ENCODE data around the gene LRRC72. TPM values are rescaled to one million over a fixed set of nuclear protein-coding genes. Genes with fewer than 3 reads are reported as not detected.

Gene LRRC72
- total and polyA plus RNA-seq, 2 donors (not counting 1 experiment from before 2014, with no cell fraction given) = not detected

GRCh38 chr7:16484453-16485158 is 42.0 kb upstream of the LRRC72 start:
- Histone ChIP-seq H2AFZ (ENCODE audit: low read length) (no peak overlapping the region), H3K36me3 (ENCODE audit: control insufficient read depth, insufficient read depth, low read length) (no peaks in the 10 kb centered on the region), H3K4me3 (replicated peaks in 1 of 4; ENCODE audit: control extremely low read depth in 1 of 4, insufficient read depth in 1 of 4, low read depth in 3 of 4, low read length in 4 of 4) (no peak overlapping the region), H3K79me2 (ENCODE audit: control insufficient read depth, insufficient read depth, low read length) (no peaks in the 10 kb centered on the region), H4K20me1 (ENCODE audit: control insufficient read depth, extremely low read depth, insufficient read depth, low read length) (no peaks in the 10 kb centered on the region), H3K4me2 (ENCODE audit: extremely low read depth, insufficient read depth, low read length) (no peak overlapping the region), H3K9me3 (ENCODE audit: control insufficient read depth, insufficient read depth, low read depth, low read length) (no peaks in the 10 kb centered on the region), H3K4me1 (ENCODE audit: control insufficient read depth, extremely low read depth, insufficient read depth, low read length) (no peaks in the 10 kb centered on the region), H3K27me3 (ENCODE audit: control insufficient read depth, insufficient read depth, low read length) (no peaks in the 10 kb centered on the region), H3K27ac (ENCODE audit: insufficient read depth, low read length) (no peak overlapping the region), H3K9ac (ENCODE audit: insufficient read depth, low read length) (no peak overlapping the region)
- no peak for TF ChIP-seq CTCF (conservative IDR thresholded peaks at IDR 0.05 in 1 of 2, IDR thresholded peaks at IDR 0.05 in 1 of 2; ENCODE audit: low read depth in 1 of 2, low read length in 2 of 2)
- no peak for TF ChIP-seq EZH2 (IDR thresholded peaks at IDR 0.05; ENCODE audit: low read length, missing control alignments)
- DNase-seq (ENCODE audit: low read depth in 2 of 2) = peak; percentile 43 to 94

- no peaks in the 10 kb centered on the region for H3K9me3 ChIP-seq (ENCODE audit: control insufficient read depth, insufficient read depth, low read depth, low read length)
- no peak overlapping the region for H3K9ac ChIP-seq (ENCODE audit: insufficient read depth, low read length)
- H3K27ac ChIP-seq (ENCODE audit: insufficient read depth, low read length) = no peak overlapping the region
- no peaks in the 10 kb centered on the region for H3K4me1 ChIP-seq (ENCODE audit: control insufficient read depth, extremely low read depth, insufficient read depth, low read length)
- DNase-seq (ENCODE audit: low read depth in 2 of 2) = peak in 1 of 2 donors; percentile 10
- H3K36me3 ChIP-seq (ENCODE audit: control insufficient read depth, insufficient read depth, low read length) = no peaks in the 10 kb centered on the region
- no peak overlapping the region for H3K4me3 ChIP-seq (replicated peaks in 1 of 4; ENCODE audit: control extremely low read depth in 1 of 4, insufficient read depth in 1 of 4, low read depth in 3 of 4, low read length in 4 of 4)
- TF ChIP-seq EZH2 (IDR thresholded peaks at IDR 0.05; ENCODE audit: low read length, missing control alignments) = no peak
- TF ChIP-seq CTCF (conservative IDR thresholded peaks at IDR 0.05 in 1 of 2, IDR thresholded peaks at IDR 0.05 in 1 of 2; ENCODE audit: low read depth in 1 of 2, low read length in 2 of 2) = no peak
- no peak overlapping the region for H2AFZ ChIP-seq (ENCODE audit: low read length)
- H3K4me2 ChIP-seq (ENCODE audit: extremely low read depth, insufficient read depth, low read length) = no peak overlapping the region
- H4K20me1 ChIP-seq (ENCODE audit: control insufficient read depth, extremely low read depth, insufficient read depth, low read length) = no peaks in the 10 kb centered on the region
- H3K79me2 ChIP-seq (ENCODE audit: control insufficient read depth, insufficient read depth, low read length) = no peaks in the 10 kb centered on the region
- no peaks in the 10 kb centered on the region for H3K27me3 ChIP-seq (ENCODE audit: control insufficient read depth, insufficient read depth, low read length)
Measured at GRCh38 chr7:16491148-16491547, 35.5 kb upstream of the LRRC72 start.

GRCh38 chr7:16492513-16493062 is 34.0 kb upstream of the LRRC72 start:
- TF ChIP-seq EZH2 (IDR thresholded peaks at IDR 0.05; ENCODE audit: low read length, missing control alignments) = no peak
- TF ChIP-seq CTCF (conservative IDR thresholded peaks at IDR 0.05 in 1 of 2, IDR thresholded peaks at IDR 0.05 in 1 of 2; ENCODE audit: low read depth in 1 of 2, low read length in 2 of 2) = no peak
- no peak overlapping the region for H3K9ac ChIP-seq (ENCODE audit: insufficient read depth, low read length)
- H3K27ac ChIP-seq (ENCODE audit: insufficient read depth, low read length) = no peak overlapping the region
- H4K20me1 ChIP-seq (ENCODE audit: control insufficient read depth, extremely low read depth, insufficient read depth, low read length) = no peaks in the 10 kb centered on the region
- H3K4me1 ChIP-seq (ENCODE audit: control insufficient read depth, extremely low read depth, insufficient read depth, low read length) = no peaks in the 10 kb centered on the region
- no peak overlapping the region for H3K4me2 ChIP-seq (ENCODE audit: extremely low read depth, insufficient read depth, low read length)
- H3K79me2 ChIP-seq (ENCODE audit: control insufficient read depth, insufficient read depth, low read length) = no peaks in the 10 kb centered on the region
- no peaks in the 10 kb centered on the region for H3K27me3 ChIP-seq (ENCODE audit: control insufficient read depth, insufficient read depth, low read length)
- H2AFZ ChIP-seq (ENCODE audit: low read length) = no peak overlapping the region
- no peak overlapping the region for H3K4me3 ChIP-seq (replicated peaks in 1 of 4; ENCODE audit: control extremely low read depth in 1 of 4, insufficient read depth in 1 of 4, low read depth in 3 of 4, low read length in 4 of 4)
- peak; percentile 56 to 72 for DNase-seq (ENCODE audit: low read depth in 2 of 2)
- no peaks in the 10 kb centered on the region for H3K36me3 ChIP-seq (ENCODE audit: control insufficient read depth, insufficient read depth, low read length)
- H3K9me3 ChIP-seq (ENCODE audit: control insufficient read depth, insufficient read depth, low read depth, low read length) = no peaks in the 10 kb centered on the region

All from fibroblast of lung (primary cell).